NCI-H446 (cell line): Measurements from ENCODE around the gene STYXL2.

Experiments used
- DNase-seq, 2 experiments: peaks; one replicate each; lab custom pipeline; 2025; lab: John Stamatoyannopoulos, UW

STYXL2 gene

DNA sequence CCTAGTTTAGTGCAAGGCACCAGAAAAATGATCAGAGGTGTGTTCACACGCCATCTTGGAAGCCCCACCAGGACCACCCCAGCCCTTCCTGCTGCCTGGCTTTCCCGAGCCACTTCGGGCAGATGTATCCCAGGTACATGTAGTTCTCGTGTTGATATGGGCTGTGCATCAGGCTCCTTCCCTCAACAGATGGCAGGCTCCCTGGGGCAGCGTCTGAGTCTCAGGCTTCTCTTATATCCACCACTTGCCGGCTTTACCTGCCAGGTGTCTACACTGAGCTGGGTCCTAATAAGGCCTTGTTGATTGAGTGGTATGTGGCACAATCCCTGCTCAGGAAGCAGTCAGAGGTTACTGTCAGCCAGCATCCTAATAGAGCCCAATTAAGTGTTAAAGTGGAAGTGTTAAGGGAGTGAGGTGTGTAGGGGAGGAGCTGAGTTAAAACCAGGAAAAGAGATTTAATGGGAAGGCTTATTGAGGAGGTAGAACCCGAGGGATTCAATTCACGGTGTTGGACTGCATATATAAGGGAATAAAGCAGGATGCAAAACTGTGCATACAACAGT is 12.2 kb upstream of the STYXL2 start:
- DNase-seq, result no peak

DNA sequence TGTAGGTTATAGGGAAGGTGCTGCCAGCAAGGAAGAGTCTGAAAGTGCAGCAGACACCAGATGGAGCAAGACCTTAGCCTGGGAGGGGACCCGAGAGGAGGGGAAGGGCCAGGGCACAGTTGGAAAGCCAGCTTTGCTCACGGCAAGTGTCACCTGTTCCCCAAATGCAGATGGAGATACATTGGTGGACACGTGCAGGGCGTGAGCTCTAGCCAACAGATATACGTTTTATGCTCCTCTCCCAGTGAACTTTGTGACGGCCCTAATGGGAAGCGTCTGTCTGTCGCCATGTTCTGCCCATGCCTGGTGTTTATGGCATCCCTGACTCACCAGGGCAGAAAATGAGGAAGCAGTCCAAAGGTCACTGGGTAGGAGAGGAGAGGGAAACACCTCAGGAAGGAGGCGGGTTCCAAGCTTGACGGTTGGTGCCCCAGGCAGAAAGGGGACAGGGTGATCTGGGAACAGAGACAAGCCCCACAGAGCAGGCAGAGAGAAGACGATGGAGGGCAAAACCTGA is 11.3 kb upstream of the STYXL2 start:
- no peak for DNase-seq

DNA sequence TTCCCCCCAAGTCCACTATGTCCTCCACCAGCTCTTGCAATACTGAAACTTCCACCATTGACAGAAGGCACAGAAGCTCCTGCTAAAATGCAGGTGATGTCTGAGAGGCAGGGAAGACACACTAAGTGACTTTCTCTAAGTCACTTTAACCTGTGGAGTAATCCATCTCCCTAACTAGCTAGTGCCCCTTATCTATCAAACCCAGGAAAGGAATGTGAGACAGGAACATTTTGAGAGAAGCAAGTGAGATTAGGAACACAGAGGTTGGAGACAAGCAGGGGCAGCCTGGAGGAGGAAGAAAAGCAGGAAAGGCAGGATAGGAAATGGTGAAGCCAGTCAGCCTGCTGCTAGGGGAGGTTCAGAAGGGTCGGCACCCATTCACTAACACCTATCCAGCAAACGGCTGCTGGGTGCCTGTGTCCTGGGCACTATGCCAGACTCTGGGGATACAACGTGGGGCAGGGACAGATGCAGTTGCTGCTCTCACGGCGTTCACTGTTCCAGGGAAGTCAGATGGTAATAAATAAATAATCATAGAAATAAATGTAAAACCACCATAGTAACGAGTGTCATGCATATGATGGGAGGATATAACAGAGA is 10.7 kb upstream of the STYXL2 start:
- DNase-seq, result no peak

DNA sequence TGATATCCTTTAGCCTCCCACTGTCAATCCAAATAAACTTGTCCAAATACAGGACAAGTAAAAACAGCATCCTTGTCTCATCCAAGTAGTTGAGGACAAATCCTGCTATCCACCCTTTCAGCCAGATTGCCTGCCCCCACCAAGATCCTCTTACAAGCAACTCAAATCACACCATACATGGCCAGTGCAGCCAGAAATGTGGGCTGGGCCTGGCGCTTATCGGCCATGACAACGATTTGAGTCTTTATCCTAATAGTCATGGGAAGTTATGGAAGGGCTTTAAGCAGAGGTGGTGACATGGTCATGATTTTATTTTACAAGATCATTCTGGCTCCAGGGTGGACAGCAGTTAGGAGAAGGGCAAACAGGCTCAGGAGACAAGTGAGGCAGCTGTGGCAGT is 10.0 kb upstream of the STYXL2 start:
- DNase-seq, result no peak

DNA sequence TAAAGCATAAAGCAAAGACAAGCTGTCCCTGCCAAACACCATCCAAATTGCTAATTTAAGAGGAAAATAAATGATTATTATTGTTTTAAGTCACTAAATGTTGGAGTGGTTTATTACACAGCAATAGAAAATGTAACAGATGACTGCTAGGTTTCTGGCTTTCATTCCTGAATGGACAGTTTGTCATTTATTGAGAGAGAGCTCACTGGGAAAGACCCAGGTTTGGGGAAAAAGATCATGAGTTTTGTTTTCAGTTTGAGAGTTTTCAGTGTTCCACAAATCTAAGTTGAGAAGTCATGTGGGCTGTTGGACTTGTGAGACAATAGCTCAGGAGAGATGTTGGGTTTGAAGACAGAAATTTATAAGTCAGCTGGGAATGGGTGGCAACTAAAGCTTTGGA is 9.1 kb upstream of the STYXL2 start:
- DNase-seq, result no peak

DNA sequence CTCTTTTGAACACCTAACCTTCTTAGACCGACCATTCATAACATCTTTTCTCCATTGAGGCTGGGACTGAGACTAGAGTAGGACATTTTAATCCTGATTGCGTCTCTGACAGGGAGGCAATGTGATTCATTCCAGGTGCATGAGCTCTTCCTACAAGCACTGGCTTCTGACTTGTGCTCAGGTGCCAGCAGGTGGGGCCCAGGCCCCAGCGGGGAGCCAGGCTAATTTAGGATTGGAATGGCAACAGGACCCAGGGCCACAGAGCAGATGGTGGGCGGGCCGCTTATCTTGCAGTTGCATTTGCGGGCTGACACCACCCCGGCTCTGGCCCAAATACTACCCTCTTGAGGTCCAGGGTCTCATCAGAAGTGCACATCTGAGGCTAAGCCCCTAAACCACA is 7.8 kb upstream of the STYXL2 start:
- no peak for DNase-seq

DNA sequence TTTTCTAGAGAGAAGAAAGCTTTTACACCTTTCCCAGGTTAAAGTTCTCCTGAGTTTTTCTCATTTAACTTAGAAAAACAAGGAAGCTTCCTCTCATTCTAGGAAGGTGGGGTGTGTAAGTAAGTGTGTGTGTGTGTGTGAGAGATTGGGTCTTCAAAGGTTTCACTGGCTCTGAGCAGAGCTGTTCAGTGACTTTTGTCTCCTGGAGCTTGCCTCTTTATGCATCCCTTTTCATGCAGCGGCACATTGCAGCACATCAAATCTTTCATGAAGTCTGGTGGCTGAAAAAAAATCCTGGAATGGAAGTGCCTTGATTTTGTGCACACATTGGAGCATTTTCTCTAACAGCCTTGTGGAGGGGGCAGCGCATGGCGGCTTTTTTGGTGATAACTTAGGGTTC is 7.1 kb upstream of the STYXL2 start:
- no peak for DNase-seq

DNA sequence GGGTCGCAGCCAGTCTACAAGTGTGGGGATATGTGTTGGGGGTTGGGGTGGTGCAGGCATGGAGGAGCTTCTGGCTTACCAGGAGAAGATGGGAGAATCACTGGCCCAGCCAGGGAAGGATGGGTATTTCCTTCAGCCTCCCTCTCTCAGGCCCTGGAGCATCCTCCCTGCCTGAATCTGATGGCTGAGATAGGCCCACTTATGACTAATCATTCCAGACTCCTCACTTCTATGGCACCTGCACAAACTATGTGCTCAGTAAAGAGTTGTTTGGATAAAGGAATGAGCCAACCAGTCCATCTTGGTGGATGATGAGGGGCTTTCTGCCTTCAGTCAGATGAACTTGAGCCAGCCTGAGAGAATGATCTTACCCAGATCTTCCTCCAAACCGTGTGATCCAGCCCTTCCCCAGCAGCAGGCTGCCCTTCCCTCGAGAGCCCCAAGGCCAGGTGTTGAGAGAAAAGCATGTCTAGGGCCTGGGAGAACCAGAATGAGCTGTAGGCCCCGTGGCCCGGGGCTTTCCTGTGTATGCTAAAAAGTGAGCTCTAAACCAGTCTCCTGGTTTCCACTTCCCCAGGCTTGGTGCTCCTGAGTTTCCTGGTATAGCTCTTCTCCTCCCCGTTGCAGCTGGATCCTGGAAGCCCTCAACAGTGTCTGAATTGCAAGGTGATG is 5.0 kb upstream of the STYXL2 start:
- DNase-seq, result no peak

DNA sequence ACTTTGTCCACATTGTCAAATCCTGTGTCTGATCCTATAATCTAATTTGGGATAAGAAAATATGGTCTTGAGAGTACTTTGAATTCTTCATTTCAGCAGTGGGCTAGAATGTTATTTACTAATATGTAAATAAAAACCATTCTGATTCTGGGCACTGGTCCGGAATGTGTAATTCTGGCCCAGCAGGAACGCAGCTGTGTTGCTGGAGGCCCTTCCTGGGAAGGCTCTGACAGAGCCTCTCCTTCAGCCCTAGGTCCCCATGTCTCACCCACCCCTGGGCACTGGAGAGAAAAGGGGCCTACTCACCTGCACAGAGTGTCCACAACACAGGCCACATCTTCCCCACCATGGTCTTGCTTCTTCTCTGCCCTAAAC is 3.9 kb upstream of the STYXL2 start:
- no peak for DNase-seq

DNA sequence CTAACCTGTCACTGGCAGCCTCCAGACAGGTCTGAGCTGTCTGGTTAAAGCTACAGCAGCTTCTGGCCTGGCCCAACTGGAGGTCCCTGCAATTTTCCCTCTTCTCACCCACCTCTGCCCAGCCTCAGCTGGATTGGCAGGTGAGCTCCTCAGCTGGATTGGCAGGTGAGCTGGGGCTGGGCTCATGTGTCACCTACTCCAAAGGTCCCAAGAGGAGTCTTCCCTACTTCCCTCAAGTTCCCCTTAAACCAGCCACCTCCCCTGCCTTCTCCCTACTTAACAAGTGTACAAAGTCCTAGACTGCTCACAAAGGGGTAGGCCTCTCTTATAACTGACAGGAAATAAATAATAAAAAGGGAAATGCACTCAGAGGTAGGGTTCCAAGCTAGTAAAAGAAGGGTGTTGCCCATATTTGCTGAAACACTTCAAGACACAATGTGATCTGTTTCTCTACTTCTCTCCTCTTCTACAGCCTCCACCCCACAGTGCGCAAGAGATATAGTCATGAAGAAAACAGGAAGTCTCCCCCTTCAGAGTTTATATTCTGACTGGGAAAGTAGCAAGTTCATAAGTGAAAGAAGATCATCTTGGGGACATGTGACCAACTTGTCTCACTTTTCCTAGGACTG is 3.4 kb upstream of the STYXL2 start, which contains the start of gene GPA33:
Gene GPA33 (minus strand): TSS at position 64 of the 629 bp plus-strand sequence. CDS start 90 bp downstream, outside the sequence.
- no peak for DNase-seq

DNA sequence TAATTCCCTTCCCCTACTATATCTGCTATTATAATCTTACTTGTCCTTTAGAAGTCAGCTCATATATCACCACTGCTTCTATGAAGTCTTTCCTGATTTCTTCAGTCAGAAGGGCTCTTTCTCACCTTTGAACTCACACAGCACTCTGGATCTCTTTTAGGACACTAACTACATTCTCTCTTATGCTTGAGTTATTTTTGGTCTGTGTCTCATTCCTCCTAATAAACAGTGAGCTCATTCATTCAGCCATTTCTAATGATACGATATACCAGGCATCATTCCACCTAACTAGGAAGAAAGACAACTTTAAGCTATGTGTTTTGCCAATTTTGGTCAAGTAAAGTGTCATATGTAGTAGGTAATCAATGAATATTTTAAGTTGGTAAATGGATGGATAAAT is 1.2 kb upstream of the STYXL2 start:
- no peak for DNase-seq

DNA sequence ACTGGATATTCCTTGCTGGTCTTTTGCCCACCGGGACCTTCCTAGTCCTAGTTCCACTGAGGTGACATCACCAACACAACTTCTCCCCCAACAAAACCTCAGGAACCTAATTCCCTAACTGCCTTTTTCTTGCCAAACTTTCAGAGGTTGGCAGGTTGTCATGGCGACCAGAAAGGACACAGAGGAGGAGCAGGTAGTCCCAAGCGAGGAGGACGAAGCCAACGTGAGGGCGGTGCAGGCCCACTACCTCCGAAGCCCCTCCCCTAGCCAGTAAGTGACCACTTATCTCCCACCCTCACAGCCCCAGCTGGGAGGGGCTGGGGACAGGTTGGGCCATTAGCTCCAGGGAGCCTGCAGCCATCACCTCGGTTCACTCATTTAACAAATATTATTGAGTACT is 815 bp downstream of the STYXL2 start:
- no peak for DNase-seq

DNA sequence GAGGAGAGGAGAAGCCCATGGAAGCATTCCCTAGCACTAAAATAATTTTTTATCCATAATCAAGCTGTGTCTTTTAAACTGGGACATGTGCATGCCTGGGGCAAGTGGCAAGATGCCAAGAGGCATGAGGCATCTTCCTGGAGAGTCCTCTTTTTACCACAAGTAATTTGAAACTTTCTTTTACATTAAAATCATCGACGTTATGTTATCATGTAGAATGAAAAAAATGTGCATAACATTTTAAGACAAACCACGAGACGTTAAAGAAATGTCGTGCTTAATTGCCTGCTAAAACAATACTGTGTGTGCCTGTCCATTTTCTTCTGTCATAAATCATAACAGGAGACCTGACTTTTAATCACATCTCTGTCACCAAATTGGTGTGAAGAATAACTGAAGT is 1.5 kb downstream of the STYXL2 start:
- DNase-seq, result peak in 1 of 2 experiments; percentile 30

DNA sequence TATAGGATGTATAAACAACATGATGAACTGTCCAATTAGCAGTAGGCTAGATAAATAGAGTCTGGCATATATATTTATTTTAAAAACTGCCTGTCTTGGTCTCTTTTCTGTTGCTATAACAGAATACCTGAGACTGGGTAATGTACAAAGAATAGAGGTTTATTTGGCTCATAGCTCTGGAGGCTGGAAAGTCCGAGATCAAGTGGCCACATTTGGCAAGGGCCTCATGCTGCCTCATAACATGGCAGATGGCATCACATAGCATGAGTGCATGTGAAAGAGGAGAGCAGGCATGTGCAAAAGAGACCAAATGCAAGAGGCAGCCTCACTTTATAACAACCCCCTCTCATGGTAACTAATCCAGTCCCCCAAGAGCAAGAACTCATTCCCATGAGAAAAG is 6.0 kb downstream of the STYXL2 start:
- peak in 1 of 2 experiments; percentile 10 for DNase-seq

DNA sequence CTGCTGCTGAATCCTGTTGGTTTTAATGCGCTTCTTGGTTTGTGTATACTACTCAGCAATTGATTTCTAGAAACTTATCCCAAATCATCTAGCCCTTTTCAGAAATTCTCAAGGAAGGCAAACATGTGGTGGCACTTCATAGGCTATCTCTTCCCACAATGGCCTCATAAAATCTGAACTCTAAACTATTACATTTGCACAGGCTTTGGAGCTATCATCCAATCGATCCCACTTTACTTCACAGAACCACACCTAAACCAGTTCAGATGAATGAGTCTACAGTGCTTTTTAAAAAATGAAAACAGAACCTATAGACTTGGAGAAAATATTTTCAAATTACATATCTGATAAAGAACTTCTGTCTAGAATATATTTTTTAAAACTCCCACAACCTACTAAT is 6.9 kb downstream of the STYXL2 start:
- DNase-seq, result no peak

DNA sequence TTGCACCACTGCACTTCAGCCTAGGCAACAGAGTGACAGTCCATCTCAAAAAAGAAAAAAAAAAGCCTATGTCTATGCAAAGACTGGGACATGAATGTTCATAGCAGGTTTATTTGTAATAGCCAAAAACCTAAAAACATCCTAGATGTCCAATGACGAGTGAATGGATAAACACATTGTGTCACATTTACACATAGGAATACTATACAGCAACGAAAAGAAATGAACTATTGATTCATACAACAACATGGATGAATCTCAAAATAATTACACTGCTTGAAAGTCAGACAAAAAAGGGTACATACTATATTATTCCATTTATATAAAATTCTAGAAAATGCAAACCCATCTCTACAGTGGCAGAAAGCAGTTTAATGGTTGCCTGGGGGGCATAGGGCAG is 7.9 kb downstream of the STYXL2 start:
- DNase-seq, result no peak

DNA sequence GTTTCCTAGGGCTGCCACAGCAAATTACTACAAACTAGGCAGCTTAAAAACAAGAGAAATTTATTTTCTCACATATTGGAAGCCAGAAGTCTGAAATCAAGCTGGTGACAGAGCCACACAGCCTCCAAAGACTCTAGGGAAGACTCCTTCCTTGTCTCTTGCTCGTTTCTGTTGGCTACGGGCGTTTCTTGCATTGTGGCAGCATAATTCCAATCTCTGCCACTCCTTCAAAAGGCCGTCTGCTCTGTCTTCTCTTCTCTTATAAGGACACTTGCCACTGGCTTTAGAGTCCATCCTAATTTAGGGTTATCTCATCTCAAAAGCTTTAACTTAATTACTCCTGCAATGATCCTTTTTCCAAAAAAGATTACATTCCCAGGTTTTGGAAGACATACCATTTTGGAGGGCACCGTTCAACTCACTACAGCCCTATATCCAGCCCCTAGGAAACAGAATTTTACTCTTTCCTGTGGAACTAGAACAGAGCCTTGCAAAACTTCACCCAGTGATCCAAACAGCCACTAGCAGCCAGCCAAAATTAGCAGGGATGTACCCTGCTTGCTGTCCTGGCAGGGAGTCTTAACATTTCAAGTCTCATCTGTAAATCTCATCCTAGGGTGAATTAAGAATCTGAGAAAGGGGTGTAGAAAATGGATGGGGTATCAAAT is 9.2 kb downstream of the STYXL2 start:
- DNase-seq, result no peak

DNA sequence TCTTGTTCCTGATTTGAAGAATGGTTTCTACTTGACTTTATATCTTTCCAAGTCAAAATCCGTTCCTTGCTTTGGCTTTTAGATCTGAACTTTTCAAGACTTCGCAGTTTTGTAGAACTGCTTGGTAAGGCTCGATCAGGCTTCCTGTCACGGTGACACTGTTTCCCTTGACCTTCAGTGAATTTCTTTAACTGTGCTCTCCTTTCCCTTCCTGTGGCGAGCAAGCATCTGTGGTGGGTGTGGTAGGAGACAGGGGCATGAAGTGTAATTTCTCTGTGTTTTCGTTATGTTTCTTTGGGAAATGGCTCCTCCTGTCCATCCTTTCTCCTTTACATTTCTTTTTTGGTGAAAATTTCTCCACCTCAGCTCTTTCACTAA is 10.4 kb downstream of the STYXL2 start:
- DNase-seq, result no peak

DNA sequence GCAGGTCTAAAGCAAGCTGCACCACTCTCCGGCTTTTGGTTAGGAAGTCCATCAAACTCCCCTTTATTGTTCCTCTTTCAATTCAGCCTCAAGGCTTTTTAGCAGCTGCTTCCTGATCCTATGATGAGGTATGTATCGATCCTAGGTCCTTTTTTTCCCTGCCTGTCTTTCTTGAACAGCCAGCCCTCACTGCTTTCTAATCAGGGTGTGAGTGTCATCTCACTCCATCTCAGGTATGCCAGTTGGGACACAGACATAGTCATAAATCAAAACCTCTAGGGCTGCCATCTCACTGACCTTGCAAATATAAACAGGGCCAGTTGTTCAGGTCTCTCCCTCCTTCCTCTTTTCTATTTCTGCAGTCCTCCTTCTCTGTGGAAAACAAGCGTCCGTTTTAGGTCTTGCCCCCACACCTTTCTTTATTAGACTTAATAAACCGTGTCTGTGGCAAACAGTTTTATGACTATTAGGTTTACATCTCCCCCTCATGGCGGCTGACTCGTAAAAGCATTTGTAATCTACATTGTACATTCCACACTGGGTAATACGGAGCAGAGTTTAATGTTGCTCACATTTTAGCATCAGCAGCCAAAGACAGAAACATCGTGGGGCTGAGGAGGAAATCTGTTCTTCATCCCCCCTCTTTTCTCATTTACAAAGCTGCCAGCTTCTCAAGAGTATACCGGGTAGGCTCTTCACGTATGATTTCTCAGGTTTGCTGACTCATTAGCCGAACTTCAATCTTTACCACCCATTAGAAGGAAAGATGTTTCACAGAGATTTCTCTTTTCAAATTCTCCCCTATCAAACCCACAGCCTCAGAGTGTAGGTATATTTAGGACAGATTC is 11.6 kb downstream of the STYXL2 start:
- DNase-seq, result no peak

DNA sequence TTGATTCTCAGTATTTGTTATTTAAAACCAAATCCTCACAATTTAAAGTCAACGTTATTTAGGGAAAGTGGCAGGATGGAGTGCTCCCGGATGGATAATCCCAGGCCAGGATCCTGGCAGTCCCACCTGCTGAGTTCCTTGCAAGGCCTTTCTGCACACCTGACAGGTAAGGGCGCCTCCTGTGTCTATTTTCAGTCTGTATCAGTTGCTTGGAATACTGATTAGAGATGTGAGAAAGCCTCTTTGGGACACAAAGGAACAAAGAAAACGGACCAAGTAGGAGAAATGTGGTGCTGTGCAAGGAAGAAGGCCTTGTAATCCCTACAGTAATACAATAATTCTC is 12.2 kb downstream of the STYXL2 start:
- no peak for DNase-seq

DNA sequence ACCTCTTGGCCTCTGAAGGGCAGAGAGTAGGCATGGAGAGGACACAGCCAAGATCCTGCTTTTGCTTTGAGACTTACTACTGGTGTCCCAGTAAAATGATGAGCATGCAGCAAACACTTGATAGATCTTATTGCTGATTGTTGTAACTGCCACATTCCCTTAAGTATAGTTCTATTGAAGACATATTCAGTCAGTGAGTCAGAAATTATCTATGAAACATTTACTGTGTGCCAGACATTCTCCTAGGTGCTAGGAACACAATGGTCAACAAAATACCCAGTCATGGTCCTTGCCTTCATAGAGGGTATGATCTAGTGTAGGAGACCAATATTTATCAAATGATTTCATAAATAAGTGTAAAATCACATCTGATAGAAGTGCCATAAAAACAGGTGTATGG is 13.6 kb downstream of the STYXL2 start:
- no peak for DNase-seq

DNA sequence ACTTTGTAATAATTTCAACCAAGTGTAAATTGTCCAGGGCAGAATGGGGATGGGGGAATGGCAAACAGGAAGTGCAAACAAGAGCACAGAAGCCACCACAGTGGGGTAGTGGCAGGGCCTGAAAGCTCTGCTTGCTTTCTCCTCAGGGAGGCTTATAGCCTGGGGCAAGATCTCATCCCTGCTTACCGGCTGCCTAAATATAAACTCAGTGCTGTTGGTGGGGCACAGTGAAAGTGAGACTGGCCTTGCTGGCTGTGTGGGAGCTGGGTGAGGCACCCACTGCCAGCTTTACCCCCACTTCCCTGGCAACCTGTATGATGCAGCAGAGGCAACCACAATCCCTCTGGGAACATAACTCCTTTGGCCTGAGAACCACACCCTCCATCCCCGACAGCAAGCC is 15.2 kb downstream of the STYXL2 start:
- DNase-seq, result no peak
